Trophoblast cell (in vitro differentiated cells and primary cell): Measurements from ENCODE around the gene C9orf153.

Source experiments
- DNase-seq, 2 donors: peaks; one replicate each; pipeline ENCODE4 v3.0.0-alpha.2; 2016
- H2AFZ ChIP-seq: 2 replicates; pipeline ENCODE4 v1.6.1; 2013; ENCODE audit warnings: low read length, moderate library complexity, mild to moderate bottlenecking; ENCODE audit not compliant: insufficient read depth, poor library complexity
- H2AK5ac ChIP-seq: 2 replicates; pipeline ENCODE4 v1.6.1; 2013; ENCODE audit warnings: mild to moderate bottlenecking, low read length
- H2BK120ac ChIP-seq: 2 replicates; pipeline ENCODE4 v1.6.1; 2013; ENCODE audit warnings: low read length, mild to moderate bottlenecking, moderate library complexity; ENCODE audit not compliant: insufficient read depth, poor library complexity
- H2BK12ac ChIP-seq: 2 replicates; pipeline ENCODE4 v1.6.1; 2013; ENCODE audit warnings: mild to moderate bottlenecking, low read length, moderate library complexity
- H2BK5ac ChIP-seq: 2 replicates; pipeline ENCODE4 v1.6.1; 2013; ENCODE audit warnings: low read length, low read depth, moderate library complexity, mild to moderate bottlenecking; ENCODE audit not compliant: poor library complexity
- H3K14ac ChIP-seq: 2 replicates; pipeline ENCODE4 v1.6.1; 2013; ENCODE audit warnings: mild to moderate bottlenecking, low read length
- H3K18ac ChIP-seq: 2 replicates; pipeline ENCODE4 v1.6.1; 2013; ENCODE audit warnings: mild to moderate bottlenecking, low read length
- H3K23ac ChIP-seq: 2 replicates; pipeline ENCODE4 v1.6.1; 2013; ENCODE audit warnings: low read length
- H3K27ac ChIP-seq: 2 replicates; pipeline ENCODE4 v1.5.1; 2013; ENCODE audit warnings: low read depth, mild to moderate bottlenecking, inconsistent platforms, low read length, moderate library complexity
- H3K27me3 ChIP-seq: 2 replicates; pipeline ENCODE4 v1.6.1; 2013; ENCODE audit warnings: inconsistent platforms, mild to moderate bottlenecking, low read length, moderate library complexity; ENCODE audit not compliant: insufficient read depth
- H3K36me3 ChIP-seq, 2 experiments: 1 replicate in 1 of 2; 2 replicates in 1 of 2; pipeline ENCODE4 v1.6.1; 2013; ENCODE audit warnings: low read length in 2 of 2, mild to moderate bottlenecking in 2 of 2, moderate library complexity in 1 of 2; ENCODE audit not compliant: insufficient read depth in 2 of 2, control insufficient read depth in 1 of 2
- H3K4ac ChIP-seq: 2 replicates; pipeline ENCODE4 v1.6.1; 2013; ENCODE audit warnings: low read depth, mild to moderate bottlenecking, low read length, moderate library complexity
- H3K4me1 ChIP-seq, 2 experiments: 1 replicate in 1 of 2; 2 replicates in 1 of 2; pipeline ENCODE4 v1.6.1; 2013; ENCODE audit warnings: low read length in 2 of 2, mild to moderate bottlenecking in 2 of 2, moderate library complexity in 1 of 2; ENCODE audit not compliant: insufficient read depth in 2 of 2, control insufficient read depth in 1 of 2
- H3K4me2 ChIP-seq: 2 replicates; pipeline ENCODE4 v1.6.1; 2013; ENCODE audit warnings: inconsistent platforms, mild to moderate bottlenecking, low read length, moderate library complexity
- H3K4me3 ChIP-seq: 2 replicates; pipeline ENCODE4 v1.5.1; 2013; ENCODE audit warnings: mild to moderate bottlenecking, low read depth, low read length, inconsistent platforms
- H3K79me1 ChIP-seq: one replicate; pipeline ENCODE4 v1.6.1; 2013; ENCODE audit warnings: low read length
- H3K79me2 ChIP-seq: 2 replicates; pipeline ENCODE4 v1.6.1; 2013; ENCODE audit warnings: low read length, mild to moderate bottlenecking; ENCODE audit not compliant: control insufficient read depth, insufficient read depth, poor library complexity
- H3K9ac ChIP-seq: 2 replicates; pipeline ENCODE4 v1.6.1; 2013; ENCODE audit warnings: mild to moderate bottlenecking, low read length
- H3K9me3 ChIP-seq: 2 replicates; pipeline ENCODE4 v1.6.1; 2013; ENCODE audit warnings: low read depth, mild to moderate bottlenecking, control low read depth, inconsistent platforms, low read length; ENCODE audit not compliant: insufficient read depth
- H4K12ac ChIP-seq: 2 replicates; pipeline ENCODE4 v1.6.1; 2013; ENCODE audit warnings: low read depth, mild to moderate bottlenecking, low read length, moderate library complexity
- H4K8ac ChIP-seq: 2 replicates; pipeline ENCODE4 v1.6.1; 2013; ENCODE audit warnings: low read depth, mild to moderate bottlenecking, low read length, moderate library complexity
- H4K91ac ChIP-seq: one replicate; pipeline ENCODE4 v1.6.1; 2013; ENCODE audit warnings: low read depth, mild to moderate bottlenecking, low read length, moderate library complexity
- WGBS: extraction: QIAGEN DNeasy Blood & Tissue Kit; methylation state at CpG from one replicate; pipeline ENCODE4 v1.1.7; 2013; ENCODE audit warnings: missing lambda C conversion rate; ENCODE audit not compliant: insufficient read length, insufficient coverage; ENCODE audit errors: extremely low coverage; 5-methylcytosine and 5-hydroxymethylcytosine counted together

Gene C9orf153

GRCh38 chr9:86282979-86283535 is 23.6 kb upstream of the C9orf153 start:
- peaks cover 1% of the 10 kb centered on the region for H3K9me3 ChIP-seq
- H3K9ac ChIP-seq, result no peak overlapping the region
- H3K27me3 ChIP-seq, result no peaks in the 10 kb centered on the region
- H4K12ac ChIP-seq, result no peak overlapping the region
- H2BK12ac ChIP-seq, result no peak overlapping the region
- no peak for DNase-seq
- H3K14ac ChIP-seq, result no peak overlapping the region
- no peak overlapping the region for H2BK120ac ChIP-seq
- H3K18ac ChIP-seq, result no peak overlapping the region
- no peak overlapping the region for H2BK5ac ChIP-seq
- no peak overlapping the region for H3K27ac ChIP-seq
- H3K23ac ChIP-seq, result peak overlapping the region; percentile 43
- H3K4ac ChIP-seq, result no peak overlapping the region
- H3K79me2 ChIP-seq, result peaks cover 7% of the 10 kb centered on the region
- no CpG with 5 or more reads among the region's 12 CpGs for WGBS
- peak overlapping the region; percentile 99 for H3K4me3 ChIP-seq
- no peak overlapping the region for H4K8ac ChIP-seq
- peaks cover 2 to 7% of the 10 kb centered on the region in 2 experiments for H3K4me1 ChIP-seq
- H3K4me2 ChIP-seq, result peak overlapping the region; percentile 86
- no peak overlapping the region for H2AK5ac ChIP-seq
- H3K36me3 ChIP-seq, result peaks cover 4 to 5% of the 10 kb centered on the region in 2 experiments
- no peak overlapping the region for H2AFZ ChIP-seq
- no peak overlapping the region for H4K91ac ChIP-seq
- H3K79me1 ChIP-seq, result peaks cover 7% of the 10 kb centered on the region

- H3K14ac ChIP-seq, result peak within 1 kb of the TSS; percentile 88
- peak within 1 kb of the TSS; percentile 92 for H4K12ac ChIP-seq
- peak within 1 kb of the TSS; percentile 86 for H3K4me2 ChIP-seq
- H3K9ac ChIP-seq, result peak within 1 kb of the TSS; percentile 88
- peak within 1 kb of the TSS; percentile 81 for H2BK120ac ChIP-seq
- H3K27ac ChIP-seq, result peak within 1 kb of the TSS; percentile 90
- peak within 1 kb of the TSS; percentile 92 for H4K91ac ChIP-seq
- WGBS, result no CpG with 5 or more reads among the region's 101 CpGs
- H2BK12ac ChIP-seq, result no peak within 1 kb of the TSS
- H3K18ac ChIP-seq, result peak within 1 kb of the TSS; percentile 91
- peak within 1 kb of the TSS; percentile 43 for H3K23ac ChIP-seq
- peak within 1 kb of the TSS; percentile 9 for H2AK5ac ChIP-seq
- H3K79me2 ChIP-seq, result peaks cover 7% of the 10 kb centered on the region
- peak within 1 kb of the TSS; percentile 50 for H3K4ac ChIP-seq
- peak within 1 kb of the TSS; percentile 89 for H2AFZ ChIP-seq
- peaks cover 1% of the 10 kb centered on the region for H3K9me3 ChIP-seq
- peaks cover 2 to 7% of the 10 kb centered on the region in 2 experiments for H3K4me1 ChIP-seq
- H4K8ac ChIP-seq, result peak within 1 kb of the TSS; percentile 88
- H3K4me3 ChIP-seq, result peak within 1 kb of the TSS; percentile 99
- peak within 1 kb of the TSS; percentile 85 for H2BK5ac ChIP-seq
- peaks cover 4 to 5% of the 10 kb centered on the region in 2 experiments for H3K36me3 ChIP-seq
- no peaks in the 10 kb centered on the region for H3K27me3 ChIP-seq
- peaks cover 7% of the 10 kb centered on the region for H3K79me1 ChIP-seq
- peak; percentile 95 for DNase-seq
Measured at GRCh38 chr9:86282077-86282978, 22.9 kb upstream of the C9orf153 start, which contains the start of gene ISCA1. TSS of gene ISCA1 (minus strand) at chr9:86282538. CDS start at chr9:86282458, 80 bp downstream.

GRCh38 chr9:86281593-86282076 is 22.2 kb upstream of the C9orf153 start:
- H3K4me1 ChIP-seq, result peaks cover 2 to 7% of the 10 kb centered on the region in 2 experiments
- peaks cover 4 to 5% of the 10 kb centered on the region in 2 experiments for H3K36me3 ChIP-seq
- H3K79me1 ChIP-seq, result peaks cover 7% of the 10 kb centered on the region
- H2BK12ac ChIP-seq, result no peak overlapping the region
- peak overlapping the region; percentile 99 for H3K4me3 ChIP-seq
- no CpG with 5 or more reads among the region's 31 CpGs for WGBS
- peak overlapping the region; percentile 50 for H3K4ac ChIP-seq
- peak overlapping the region; percentile 85 for H4K8ac ChIP-seq
- H3K79me2 ChIP-seq, result peaks cover 7% of the 10 kb centered on the region
- H3K27me3 ChIP-seq, result no peaks in the 10 kb centered on the region
- peak overlapping the region; percentile 83 for H3K14ac ChIP-seq
- peak overlapping the region; percentile 92 for H4K12ac ChIP-seq
- peak overlapping the region; percentile 78 for H2BK5ac ChIP-seq
- H3K4me2 ChIP-seq, result peak overlapping the region; percentile 69
- H2BK120ac ChIP-seq, result peak overlapping the region; percentile 70
- no peak overlapping the region for H3K23ac ChIP-seq
- peak overlapping the region; percentile 81 for H3K9ac ChIP-seq
- peak overlapping the region; percentile 91 for H3K18ac ChIP-seq
- peak in 1 of 2 donors; percentile 63 for DNase-seq
- H4K91ac ChIP-seq, result peak overlapping the region; percentile 92
- H2AK5ac ChIP-seq, result peak overlapping the region; percentile 9
- H3K9me3 ChIP-seq, result peaks cover 1% of the 10 kb centered on the region
- H2AFZ ChIP-seq, result peak overlapping the region; percentile 89
- peak overlapping the region; percentile 90 for H3K27ac ChIP-seq

GRCh38 chr9:86280580-86280979 is 21.1 kb upstream of the C9orf153 start:
- H3K9ac ChIP-seq, result no peak overlapping the region
- DNase-seq, result no peak
- H3K27me3 ChIP-seq, result no peaks in the 10 kb centered on the region
- no peak overlapping the region for H2BK5ac ChIP-seq
- no peak overlapping the region for H2AK5ac ChIP-seq
- H2BK120ac ChIP-seq, result no peak overlapping the region
- peaks cover 7% of the 10 kb centered on the region for H3K79me2 ChIP-seq
- no peak overlapping the region for H3K14ac ChIP-seq
- H3K4me2 ChIP-seq, result no peak overlapping the region
- H4K8ac ChIP-seq, result no peak overlapping the region
- H3K23ac ChIP-seq, result no peak overlapping the region
- H3K36me3 ChIP-seq, result peaks cover 2 to 5% of the 10 kb centered on the region in 2 experiments
- H3K4ac ChIP-seq, result peak overlapping the region; percentile 67
- no peak overlapping the region for H3K27ac ChIP-seq
- H3K18ac ChIP-seq, result peak overlapping the region; percentile 68
- H4K12ac ChIP-seq, result no peak overlapping the region
- peaks cover 2 to 7% of the 10 kb centered on the region in 2 experiments for H3K4me1 ChIP-seq
- H3K4me3 ChIP-seq, result no peak overlapping the region
- no peak overlapping the region for H4K91ac ChIP-seq
- H2BK12ac ChIP-seq, result no peak overlapping the region
- no CpG with 5 or more reads among the region's 7 CpGs for WGBS
- H3K9me3 ChIP-seq, result peaks cover 1% of the 10 kb centered on the region
- peaks cover 7% of the 10 kb centered on the region for H3K79me1 ChIP-seq
- no peak overlapping the region for H2AFZ ChIP-seq
